HS-5 (cell line): ENCODE data around the gene PRKCZ.

Experiments
- DNase-seq: peaks from one replicate; pipeline ENCODE4 v3.0.0-alpha.2; 2012; ENCODE audit warnings: low read depth

The PRKCZ gene

GRCh38 chr1:2209400-2210083 is 159.3 kb downstream of the PRKCZ start:
- DNase-seq, result no peak

DNA sequence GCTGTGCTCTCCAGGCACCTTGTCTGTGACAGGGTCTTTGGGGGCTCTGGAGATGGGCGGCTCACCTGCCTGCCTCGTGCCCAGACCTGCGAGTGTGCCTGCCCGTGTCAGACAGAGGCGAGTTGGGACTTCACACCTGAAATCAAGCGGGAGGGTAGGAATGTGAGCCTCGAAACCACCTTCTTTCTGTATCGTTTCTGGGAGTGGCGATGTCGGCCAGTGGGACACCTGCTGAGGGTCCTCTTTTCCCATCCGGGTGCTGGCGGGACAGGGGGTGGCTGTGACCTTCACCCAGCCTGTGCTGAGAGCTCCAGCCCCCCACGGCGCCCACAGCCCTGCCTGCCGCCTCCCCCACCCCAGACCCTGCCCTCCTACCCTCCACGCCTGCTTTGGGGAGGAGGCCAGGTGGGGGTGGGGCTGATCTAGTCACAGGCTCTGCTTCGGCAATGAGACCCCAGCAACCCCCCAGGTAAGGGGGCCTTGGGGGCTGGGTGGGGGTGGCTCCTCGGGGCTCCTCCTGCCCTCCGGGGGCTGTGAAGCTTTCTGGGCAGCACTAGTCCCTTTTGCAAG is 160.0 kb downstream of the PRKCZ start:
- no peak for DNase-seq

DNA sequence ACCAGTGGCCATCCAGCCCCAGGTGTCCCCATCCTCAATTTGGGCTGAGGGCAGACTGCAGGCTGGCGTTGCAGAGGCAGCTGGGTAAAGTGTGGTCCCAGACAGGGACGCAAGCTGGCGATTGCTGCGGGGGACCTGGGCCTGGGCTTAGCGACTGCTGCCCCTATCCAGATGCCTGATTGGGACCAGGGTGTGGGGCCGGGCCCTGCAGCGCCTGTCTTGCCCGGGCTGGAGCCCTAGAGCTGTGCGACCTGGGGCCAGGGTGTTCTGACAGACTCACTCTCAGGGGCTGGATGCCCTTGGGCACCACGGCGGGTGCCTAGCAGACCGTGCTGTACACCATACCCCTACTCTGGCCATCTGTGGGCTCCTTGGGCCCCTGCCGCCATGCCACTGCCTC is 160.6 kb downstream of the PRKCZ start:
- DNase-seq, result no peak

DNA sequence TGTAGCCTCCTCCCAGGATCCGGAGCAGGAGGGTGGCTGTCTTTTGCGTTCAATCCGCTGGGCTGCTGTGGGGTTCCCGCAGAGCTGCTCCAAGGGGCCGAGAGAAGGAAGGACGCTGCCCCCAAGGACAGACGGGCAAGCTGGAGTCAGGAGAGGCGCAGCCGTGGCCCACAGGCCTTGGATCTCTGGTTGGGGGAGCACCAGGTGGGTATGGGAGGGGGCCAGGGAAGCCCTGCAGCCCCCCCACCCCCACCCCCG is 162.0 kb downstream of the PRKCZ start:
- DNase-seq, result no peak

DNA sequence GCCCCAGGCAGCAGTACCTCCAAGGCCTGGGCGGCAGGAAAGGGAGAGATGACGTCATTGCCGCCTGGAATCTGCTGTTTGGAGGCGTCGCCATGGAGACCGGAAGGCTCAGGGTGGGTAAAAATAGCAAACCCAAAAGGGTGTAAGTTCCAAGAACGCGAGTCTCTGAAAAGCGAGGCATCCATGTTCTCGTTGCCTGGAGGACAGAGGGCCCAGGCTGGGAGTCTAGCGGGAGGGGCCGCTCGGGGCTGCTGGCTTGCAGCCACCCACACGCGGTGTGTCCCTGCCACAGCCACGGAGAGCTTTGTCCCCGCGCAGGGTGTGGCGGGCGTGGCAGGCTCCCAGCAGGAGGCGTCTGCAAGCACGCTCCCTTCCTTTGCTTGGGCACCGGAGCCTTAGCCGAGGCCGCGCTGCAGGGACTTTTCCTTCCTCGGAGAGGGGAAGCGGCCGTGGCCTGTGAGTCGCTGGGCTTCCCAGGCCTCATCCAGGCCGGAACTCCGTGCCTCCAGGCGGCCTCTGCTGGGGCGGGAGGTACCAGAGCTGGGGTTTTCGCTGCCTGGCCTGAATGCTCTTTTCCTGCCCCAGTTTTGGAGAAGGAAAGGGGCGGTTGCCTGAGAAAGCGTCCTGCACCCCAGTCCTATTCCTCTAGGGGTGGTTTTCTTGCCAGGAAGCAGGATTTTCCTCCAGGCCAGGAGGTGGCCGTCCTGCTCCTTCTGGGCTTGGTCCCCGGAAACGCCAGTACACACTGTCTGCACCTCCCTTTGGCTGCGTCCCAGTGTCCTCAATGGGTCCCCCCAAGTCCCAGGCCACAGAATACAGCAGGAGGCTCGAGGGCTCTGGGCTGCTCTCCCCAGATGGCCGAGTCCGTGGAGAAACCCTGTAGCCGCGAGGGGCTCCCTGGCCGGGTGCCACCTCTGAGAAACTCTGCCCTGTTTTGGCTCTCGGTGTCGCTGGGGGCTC is 162.6 kb downstream of the PRKCZ start:
- peak; percentile 86 for DNase-seq

GRCh38 chr1:2213576-2214505 is 163.6 kb downstream of the PRKCZ start:
- DNase-seq, result no peak

DNA sequence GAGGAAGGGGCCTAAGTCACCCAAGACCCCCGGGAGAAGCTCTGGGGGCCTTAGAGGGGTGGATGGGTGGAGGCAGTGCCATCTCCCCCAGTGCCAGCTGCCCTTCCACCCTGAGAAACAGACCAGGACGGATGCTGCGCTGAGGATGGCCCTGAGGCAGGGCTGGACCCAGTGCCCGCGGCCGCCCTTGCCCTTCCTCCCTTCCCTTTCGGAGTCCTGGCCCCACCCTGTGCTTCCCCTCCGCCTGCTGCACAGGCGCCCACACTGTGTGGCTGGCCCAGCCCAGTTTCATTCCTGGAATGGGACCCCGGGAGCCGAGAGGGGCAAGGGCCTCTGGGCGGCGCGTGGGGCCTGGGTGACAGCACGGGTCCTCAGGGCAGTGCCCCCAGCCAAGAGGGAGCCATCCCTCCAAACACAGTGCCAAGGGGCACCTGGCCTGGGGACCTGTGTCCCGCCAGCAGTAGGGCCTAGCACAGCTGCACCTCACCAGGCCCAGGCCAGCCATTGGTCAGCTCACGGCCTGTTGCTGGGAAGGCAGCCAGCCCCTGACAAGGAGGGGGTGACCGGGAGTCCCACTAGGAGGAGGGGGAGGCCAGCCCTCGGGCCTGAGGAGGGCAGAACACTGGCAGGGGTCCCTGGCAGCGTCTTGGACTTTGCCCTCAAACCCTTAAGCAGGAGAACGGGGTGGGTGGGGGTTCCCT is 164.5 kb downstream of the PRKCZ start:
- DNase-seq, result no peak

GRCh38 chr1:2215329-2215728 is 165.1 kb downstream of the PRKCZ start:
- DNase-seq, result no peak

DNA sequence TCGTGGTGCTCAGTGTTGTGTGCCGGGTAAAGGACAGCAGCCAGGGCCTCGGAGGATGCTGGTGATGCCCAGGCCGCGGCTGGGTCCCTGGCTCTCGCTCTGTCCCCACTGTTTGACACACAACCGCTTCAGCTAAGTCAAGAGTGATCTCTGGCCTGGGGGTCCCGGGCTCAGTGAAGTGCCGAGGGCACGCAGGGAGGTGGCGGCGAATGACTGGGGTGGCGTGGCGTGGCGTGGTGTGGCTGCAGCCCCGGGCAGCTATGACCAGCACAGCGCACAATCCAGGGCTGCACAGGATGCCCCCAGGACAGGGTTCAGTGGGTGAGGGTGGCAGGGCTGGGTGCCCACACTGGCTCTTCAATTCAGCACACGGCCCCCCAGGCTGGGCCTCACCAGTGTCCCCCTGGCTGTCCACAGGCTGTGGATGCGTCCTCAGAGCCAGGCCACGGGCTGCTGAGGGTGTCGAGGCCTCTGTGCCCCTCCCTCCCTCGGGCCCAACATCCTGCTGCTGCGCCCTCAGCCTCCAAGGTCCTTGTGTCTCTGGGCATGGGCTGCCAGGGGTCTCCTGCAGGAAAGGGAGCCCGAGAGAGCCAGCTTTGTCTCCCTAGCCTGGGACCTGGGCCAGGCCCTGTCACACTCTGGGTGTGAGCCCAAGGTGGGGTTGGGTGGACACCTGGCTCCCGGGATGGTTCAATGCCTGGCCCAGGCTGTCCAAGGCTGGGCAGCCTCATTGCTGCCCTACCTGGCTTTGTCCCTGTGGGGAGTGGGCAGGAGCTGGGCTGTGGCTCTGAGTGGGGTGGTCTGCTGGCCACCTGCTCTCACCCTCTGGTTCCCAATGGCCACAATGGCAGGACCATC is 165.9 kb downstream of the PRKCZ start:
- no peak for DNase-seq

- no peak for DNase-seq
These were observed 166.5 kb downstream of the PRKCZ start for GRCh38 chr1:2216767-2217058.

- DNase-seq, result no peak
These were observed 171.1 kb downstream of the PRKCZ start for GRCh38 chr1:2221271-2221670.

- DNase-seq, result no peak
These were observed 174.0 kb downstream of the PRKCZ start for GRCh38 chr1:2224170-2224584.

GRCh38 chr1:2224631-2225428 is 174.6 kb downstream of the PRKCZ start:
- DNase-seq, result no peak

DNA sequence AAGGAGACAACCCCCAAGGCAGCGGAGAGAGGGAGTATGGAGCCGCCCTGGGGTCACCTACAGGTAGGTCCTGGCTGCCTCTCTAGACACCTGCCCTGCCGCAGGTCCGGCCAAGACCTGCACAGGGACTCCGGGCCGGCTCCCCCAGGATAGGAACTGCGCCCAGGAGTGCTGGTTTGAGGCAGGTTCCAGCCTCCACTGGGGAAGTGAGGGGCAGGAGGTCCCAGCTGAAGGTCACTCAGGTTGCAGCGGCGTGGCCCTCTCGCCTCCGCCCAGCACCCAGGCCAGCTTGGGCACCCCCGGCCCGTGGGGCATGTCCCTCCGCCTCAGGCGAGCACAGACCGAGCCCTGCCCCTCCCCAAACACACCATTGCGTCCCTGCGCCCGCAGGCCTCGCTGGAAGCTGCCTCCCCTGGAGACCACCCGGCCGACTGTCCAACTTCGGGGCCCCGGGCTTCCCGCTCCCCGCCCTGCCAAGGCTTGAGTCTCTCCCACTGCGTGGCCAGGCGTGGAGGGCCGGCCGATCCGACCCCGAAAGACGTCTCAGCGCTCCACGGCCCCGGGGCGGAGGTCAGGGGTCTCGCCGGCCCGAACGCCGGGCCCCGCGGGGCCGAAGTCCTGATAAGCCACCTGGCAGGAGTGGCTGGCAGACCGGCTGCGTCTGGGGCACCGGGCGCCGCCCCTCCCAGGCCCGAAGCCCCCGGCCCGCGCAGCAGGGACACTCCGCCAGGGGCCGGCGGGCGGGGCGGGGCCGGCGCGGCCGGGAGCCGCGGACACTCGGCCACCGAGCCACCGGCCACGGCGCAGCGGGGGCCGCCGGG is 176.5 kb downstream of the PRKCZ start:
- no peak for DNase-seq

DNA sequence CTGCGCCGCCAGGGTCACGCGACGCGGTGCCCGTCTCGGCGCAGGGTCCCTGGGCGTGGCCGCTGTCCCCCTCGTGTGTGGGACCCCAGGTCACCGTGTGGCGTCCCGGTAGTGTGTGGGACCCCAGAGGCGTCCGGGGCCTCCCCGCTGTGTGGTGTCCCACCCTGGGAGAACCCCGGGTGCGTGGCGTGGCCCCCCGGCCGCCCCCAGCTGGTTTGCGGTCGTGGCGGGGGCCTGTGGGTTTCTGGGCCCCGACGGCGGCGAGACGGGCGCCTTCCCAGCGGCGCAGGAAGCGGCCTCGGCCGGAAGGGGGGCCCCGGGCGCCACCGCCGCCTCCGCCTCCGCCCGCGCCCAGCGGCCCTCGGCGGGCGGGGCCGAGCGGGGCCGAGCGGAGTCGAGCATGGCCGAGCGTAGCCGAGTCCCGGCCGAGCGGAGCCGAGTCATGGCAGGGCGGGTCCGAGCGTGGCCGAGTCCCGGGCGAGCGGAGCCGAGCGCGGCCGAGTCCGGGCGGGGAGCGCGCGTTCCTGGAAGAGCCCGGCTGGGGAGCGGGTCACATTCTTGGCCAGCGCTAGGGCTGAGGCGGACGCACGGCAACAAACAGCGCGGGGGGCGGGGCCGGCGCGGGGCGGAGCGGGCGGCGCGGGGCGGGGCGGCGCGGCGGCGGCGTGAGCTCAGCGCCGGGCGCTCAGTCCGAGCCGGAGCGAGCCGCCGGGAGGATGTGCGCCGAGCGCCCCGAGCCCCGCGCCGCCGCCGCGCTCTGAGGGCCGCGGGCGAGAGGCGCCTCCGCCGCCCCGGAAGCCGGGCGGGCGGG is 177.3 kb downstream of the PRKCZ start:
- DNase-seq, result peak; percentile 80

DNA sequence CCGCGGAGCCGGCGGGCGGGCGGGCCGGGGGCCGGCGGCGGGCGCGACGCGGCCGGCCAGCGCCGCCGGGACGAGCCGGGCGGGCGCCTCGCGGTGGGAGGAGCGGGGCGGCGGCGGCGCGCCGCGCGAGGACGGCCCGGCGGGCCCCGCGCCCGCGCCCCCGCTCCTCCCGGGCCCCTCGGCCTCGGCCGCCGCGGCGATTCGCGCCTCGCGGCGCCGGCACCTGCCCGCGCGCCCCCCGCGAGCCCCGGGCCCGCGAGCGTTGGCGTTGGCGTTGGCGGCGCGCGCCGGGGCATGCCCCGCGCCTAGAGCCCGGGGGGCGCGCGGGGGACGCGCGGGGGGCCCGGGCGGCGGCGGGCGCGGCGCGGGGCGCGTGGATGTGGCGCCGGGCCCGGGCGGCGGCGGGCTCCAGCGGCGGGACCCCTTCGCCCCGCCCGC is 178.0 kb downstream of the PRKCZ start, which contains the start of gene SKI:
Gene SKI (plus strand): TSS at position 163 of the 438 bp plus-strand sequence. CDS start 448 bp downstream, outside the sequence.
- no peak for DNase-seq

DNA sequence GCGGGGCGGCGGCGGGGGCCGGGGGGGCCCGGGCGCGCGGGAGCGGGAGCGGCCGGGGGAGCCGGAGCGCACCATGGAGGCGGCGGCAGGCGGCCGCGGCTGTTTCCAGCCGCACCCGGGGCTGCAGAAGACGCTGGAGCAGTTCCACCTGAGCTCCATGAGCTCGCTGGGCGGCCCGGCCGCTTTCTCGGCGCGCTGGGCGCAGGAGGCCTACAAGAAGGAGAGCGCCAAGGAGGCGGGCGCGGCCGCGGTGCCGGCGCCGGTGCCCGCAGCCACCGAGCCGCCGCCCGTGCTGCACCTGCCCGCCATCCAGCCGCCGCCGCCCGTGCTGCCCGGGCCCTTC is 178.5 kb downstream of the PRKCZ start:
- no peak for DNase-seq
